ENCODE data around the gene KRT86. TPM values are rescaled to one million over a fixed set of nuclear protein-coding genes. Genes with fewer than 3 reads are reported as not detected.

KRT86 gene
- total RNA-seq, 1 experiment from 2014 or later = 2.7 TPM

DNA sequence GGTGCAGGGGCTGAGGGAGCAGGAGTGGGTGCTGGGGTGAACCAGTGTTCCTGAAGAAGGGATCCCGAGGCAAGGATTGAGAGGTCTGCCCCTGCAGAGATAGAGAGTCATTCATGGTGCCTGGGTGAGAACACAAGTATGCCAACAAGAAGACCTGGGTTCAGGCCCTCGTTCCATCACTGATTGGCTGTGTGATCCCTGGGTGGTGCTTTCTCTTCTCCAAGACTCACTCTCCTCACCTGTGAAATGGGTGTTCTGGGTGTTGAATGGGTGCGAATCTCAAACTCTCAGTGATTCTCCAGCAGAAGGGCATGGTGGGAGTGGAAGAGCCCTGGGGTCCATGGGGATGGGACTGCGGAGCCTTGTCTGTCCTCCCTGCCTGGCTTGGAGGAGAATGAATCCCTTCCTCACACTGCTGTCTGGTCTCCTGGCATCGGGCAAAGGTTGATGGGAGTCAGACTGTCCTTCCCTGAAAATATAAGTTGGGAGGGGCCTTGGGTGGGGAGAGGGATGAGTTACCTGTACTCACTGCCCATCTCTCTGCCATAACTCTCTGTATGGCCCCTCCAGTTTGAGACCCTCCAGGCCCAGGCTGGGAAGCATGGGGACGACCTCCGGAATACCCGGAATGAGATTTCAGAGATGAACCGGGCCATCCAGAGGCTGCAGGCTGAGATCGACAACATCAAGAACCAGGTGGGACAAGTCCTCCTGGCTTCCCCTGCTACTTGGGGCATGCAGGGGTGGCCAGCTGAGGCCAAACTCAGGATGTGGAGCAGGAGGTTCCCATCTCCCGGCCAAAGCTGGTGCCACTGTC lies 31.8 kb upstream of the KRT86 start:
- H3K4me3 ChIP-seq = peak overlapping the region; percentile 16; the same call in 1 of the 2 replicates
- peak overlapping the region; percentile 59 for H3K4me2 ChIP-seq
- ChIA-PET POLR2A (ENCODE audit: unreplicated experiment) (interaction anchor here (0.5 to 3.3 kb wide), 10 partner anchors 9 to 631 kb away, joined by 3 to 34 read pairs (median 6); partner anchors contain the start of gene KRT7), CTCF (interaction anchor here (1.4 to 2.6 kb wide), 2 partner anchors 21 to 37 kb away, joined by 3 to 23 read pairs; no protein-coding TSS in a partner anchor)
- peak overlapping the region; percentile 90 for H3K27ac ChIP-seq
- DNase-seq = no peak
- intact Hi-C loops (cut with micrococcal nuclease; ENCODE audit: unreplicated experiment) = no loop called here
- TF ChIP-seq EZH2 (IDR thresholded peaks at IDR 0.05; ENCODE audit: low read depth) = no peak
- H3K27me3 ChIP-seq (ENCODE audit: insufficient read depth, low read depth) = no peaks in the 10 kb centered on the region
- peaks cover 68% of the 10 kb centered on the region for H4K20me1 ChIP-seq (ENCODE audit: insufficient read depth)
- H3K9me2 ChIP-seq (ENCODE audit: insufficient read depth) = no peaks in the 10 kb centered on the region
- peaks cover 100% of the 10 kb centered on the region for H3K4me1 ChIP-seq (replicated peaks; ENCODE audit: insufficient read depth)
- no peak overlapping the region for H2AFZ ChIP-seq
- H3K79me2 ChIP-seq (ENCODE audit: low read depth) = peaks cover 45% of the 10 kb centered on the region
- BruUV-seq (replicated peaks) = TSS peak; percentile 33
- peaks cover 86% of the 10 kb centered on the region for H3K36me3 ChIP-seq (ENCODE audit: low read depth)
- H3K9me3 ChIP-seq (ENCODE audit: insufficient read depth, low read depth) = no peaks in the 10 kb centered on the region
- peaks cover 97% of the 10 kb centered on the region for H3F3A ChIP-seq (ENCODE audit: insufficient read depth, low read depth)

DNA sequence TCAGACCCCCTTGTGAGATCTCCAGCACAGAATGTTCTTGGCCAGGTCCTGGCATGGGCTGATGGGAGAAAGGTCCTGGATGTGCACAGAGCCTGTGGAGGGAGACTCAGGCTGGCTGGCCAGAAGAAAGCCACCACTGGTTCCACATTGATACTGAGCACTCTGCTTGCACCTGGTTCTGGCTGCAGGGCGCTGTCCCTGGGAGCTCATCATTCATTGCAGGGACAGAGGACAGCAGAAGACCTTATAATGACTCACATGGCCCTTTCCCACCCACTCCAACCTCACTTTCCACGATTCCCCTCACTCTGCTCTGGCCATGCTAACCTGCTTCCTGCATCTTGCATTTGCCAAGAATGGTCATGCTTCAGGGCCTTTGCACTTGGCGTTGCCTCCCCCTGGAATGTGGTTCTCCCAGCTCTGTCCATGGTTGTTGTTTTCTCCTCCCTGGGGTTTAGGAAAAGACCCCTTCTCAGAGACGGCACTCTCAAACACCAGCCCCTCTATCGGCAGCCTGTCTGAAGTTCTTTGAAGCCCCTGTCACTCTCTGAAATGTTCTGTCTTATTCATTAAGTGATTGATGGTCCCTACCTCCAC lies 31.1 kb upstream of the KRT86 start:
- Histone ChIP-seq H4K20me1 (ENCODE audit: insufficient read depth) (peaks cover 68% of the 10 kb centered on the region), H3K4me2 (peak overlapping the region; percentile 59), H3K9me3 (ENCODE audit: insufficient read depth, low read depth) (no peaks in the 10 kb centered on the region), H3K79me2 (ENCODE audit: low read depth) (peaks cover 38% of the 10 kb centered on the region), H3K9me2 (ENCODE audit: insufficient read depth) (no peaks in the 10 kb centered on the region), H3K36me3 (ENCODE audit: low read depth) (peaks cover 86% of the 10 kb centered on the region), H2AFZ (no peak overlapping the region), H3F3A (ENCODE audit: insufficient read depth, low read depth) (peaks cover 97% of the 10 kb centered on the region), H3K27ac (peak overlapping the region; percentile 90), H3K27me3 (ENCODE audit: insufficient read depth, low read depth) (no peaks in the 10 kb centered on the region), H3K4me3 (peak overlapping the region; percentile 16; the same call in 1 of the 2 replicates), H3K4me1 (replicated peaks; ENCODE audit: insufficient read depth) (peaks cover 99% of the 10 kb centered on the region)
- POLR2A ChIA-PET (ENCODE audit: unreplicated experiment) = interaction anchor here (0.5 to 3.3 kb wide), 15 partner anchors 10 to 819 kb away, joined by 3 to 34 read pairs (median 5); partner anchors contain the start of genes KRT7 and KRT80
- no TSS peak for BruUV-seq (replicated peaks)
- CTCF ChIA-PET = interaction anchor here (1.3 to 2.6 kb wide), 4 partner anchors 8 to 87 kb away, joined by 3 to 23 read pairs (median 4); no protein-coding TSS in a partner anchor
- intact Hi-C loops (cut with micrococcal nuclease; ENCODE audit: unreplicated experiment) = no loop called here
- peak; percentile 83 to 84 for DNase-seq
- TF ChIP-seq EZH2 (IDR thresholded peaks at IDR 0.05; ENCODE audit: low read depth) = no peak
- TF ChIP-seq, protein P1, sequence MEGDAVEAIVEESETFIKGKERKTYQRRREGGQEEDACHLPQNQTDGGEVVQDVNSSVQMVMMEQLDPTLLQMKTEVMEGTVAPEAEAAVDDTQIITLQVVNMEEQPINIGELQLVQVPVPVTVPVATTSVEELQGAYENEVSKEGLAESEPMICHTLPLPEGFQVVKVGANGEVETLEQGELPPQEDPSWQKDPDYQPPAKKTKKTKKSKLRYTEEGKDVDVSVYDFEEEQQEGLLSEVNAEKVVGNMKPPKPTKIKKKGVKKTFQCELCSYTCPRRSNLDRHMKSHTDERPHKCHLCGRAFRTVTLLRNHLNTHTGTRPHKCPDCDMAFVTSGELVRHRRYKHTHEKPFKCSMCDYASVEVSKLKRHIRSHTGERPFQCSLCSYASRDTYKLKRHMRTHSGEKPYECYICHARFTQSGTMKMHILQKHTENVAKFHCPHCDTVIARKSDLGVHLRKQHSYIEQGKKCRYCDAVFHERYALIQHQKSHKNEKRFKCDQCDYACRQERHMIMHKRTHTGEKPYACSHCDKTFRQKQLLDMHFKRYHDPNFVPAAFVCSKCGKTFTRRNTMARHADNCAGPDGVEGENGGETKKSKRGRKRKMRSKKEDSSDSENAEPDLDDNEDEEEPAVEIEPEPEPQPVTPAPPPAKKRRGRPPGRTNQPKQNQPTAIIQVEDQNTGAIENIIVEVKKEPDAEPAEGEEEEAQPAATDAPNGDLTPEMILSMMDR (conservative IDR thresholded peaks at IDR 0.05) = no peak

DNA sequence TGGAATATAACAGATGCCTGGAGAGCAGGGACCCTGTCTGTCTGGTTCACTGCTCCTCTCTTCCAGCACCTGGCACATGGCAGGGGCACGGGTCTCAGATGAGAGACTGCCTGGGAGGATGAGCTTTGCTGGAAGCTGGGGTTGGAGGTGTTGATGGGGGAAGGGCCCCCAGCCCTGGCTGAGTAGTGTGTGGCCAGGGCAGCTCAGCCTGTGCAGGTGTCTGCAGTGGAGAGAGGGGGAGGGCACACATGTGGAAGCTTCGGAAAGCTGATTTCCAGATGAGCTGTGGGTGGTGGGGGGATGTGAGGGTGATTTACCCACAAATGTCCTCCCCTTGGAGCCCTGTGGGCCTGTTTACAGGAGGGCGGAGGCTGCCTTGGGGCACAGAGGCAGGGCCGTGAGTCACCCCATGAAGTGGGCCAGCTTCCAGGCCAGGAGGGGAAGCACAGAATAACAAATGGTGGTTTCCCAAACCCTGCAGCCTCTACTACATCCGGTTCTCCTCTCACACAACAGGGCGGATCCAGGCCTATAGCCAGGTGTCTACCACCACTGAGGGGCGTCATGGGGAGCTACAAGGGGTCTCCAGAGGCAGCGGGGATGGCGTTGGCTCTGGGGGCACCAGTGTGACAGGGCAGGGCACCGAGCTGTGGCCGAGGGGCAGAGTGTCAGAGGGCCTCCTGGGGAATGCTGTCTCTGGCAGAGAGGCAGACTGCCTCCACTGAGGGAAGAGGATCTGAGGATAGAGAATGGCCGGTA lies 30.4 kb upstream of the KRT86 start:
- Histone ChIP-seq H4K20me1 (ENCODE audit: insufficient read depth) (peaks cover 65% of the 10 kb centered on the region), H3K9me2 (ENCODE audit: insufficient read depth) (no peaks in the 10 kb centered on the region), H3K9me3 (ENCODE audit: insufficient read depth, low read depth) (no peaks in the 10 kb centered on the region), H3K4me2 (peak overlapping the region; percentile 59), H3K27ac (peak overlapping the region; percentile 90), H3K4me3 (0 out of 2 replicates have a peak overlapping the region, but pooled peaks have one; percentile 7), H3K36me3 (ENCODE audit: low read depth) (peaks cover 84% of the 10 kb centered on the region), H3K79me2 (ENCODE audit: low read depth) (peaks cover 31% of the 10 kb centered on the region), H3K27me3 (ENCODE audit: insufficient read depth, low read depth) (no peaks in the 10 kb centered on the region), H3F3A (ENCODE audit: insufficient read depth, low read depth) (peaks cover 97% of the 10 kb centered on the region), H2AFZ (no peak overlapping the region), H3K4me1 (replicated peaks; ENCODE audit: insufficient read depth) (peaks cover 99% of the 10 kb centered on the region)
- CTCF ChIA-PET = interaction anchor here (1.3 to 2.6 kb wide), 4 partner anchors 9 to 87 kb away, joined by 3 to 23 read pairs (median 4); no protein-coding TSS in a partner anchor
- POLR2A ChIA-PET (ENCODE audit: unreplicated experiment) = interaction anchor here (0.6 to 3.3 kb wide), 18 partner anchors 13 to 818 kb away, joined by 3 to 34 read pairs (median 6); partner anchors contain the start of genes EIF4B and KRT80
- peak; percentile 89 to 95 for DNase-seq
- BruUV-seq (replicated peaks) = no TSS peak
- intact Hi-C loops (cut with micrococcal nuclease; ENCODE audit: unreplicated experiment) = loop anchor here (1.0 to 2.0 kb wide), 4 partner anchors 29 to 83 kb away; no protein-coding TSS in a partner anchor
- TF ChIP-seq EZH2 (IDR thresholded peaks at IDR 0.05; ENCODE audit: low read depth) = no peak
- TF ChIP-seq, protein P1 (conservative IDR thresholded peaks at IDR 0.05) = no peak; the same call in 1 of the 2 replicates

Data from PC-9 (cell line).